GM19452 (cell line): ENCODE results near the gene ITGAD.

Experiments used
- ATAC-seq: cut with Tn5 transposase; IDR thresholded peaks from one replicate; pipeline ENCODE4 v1.9.1; 2021; ENCODE audit not compliant: unreplicated experiment

Gene ITGAD

DNA sequence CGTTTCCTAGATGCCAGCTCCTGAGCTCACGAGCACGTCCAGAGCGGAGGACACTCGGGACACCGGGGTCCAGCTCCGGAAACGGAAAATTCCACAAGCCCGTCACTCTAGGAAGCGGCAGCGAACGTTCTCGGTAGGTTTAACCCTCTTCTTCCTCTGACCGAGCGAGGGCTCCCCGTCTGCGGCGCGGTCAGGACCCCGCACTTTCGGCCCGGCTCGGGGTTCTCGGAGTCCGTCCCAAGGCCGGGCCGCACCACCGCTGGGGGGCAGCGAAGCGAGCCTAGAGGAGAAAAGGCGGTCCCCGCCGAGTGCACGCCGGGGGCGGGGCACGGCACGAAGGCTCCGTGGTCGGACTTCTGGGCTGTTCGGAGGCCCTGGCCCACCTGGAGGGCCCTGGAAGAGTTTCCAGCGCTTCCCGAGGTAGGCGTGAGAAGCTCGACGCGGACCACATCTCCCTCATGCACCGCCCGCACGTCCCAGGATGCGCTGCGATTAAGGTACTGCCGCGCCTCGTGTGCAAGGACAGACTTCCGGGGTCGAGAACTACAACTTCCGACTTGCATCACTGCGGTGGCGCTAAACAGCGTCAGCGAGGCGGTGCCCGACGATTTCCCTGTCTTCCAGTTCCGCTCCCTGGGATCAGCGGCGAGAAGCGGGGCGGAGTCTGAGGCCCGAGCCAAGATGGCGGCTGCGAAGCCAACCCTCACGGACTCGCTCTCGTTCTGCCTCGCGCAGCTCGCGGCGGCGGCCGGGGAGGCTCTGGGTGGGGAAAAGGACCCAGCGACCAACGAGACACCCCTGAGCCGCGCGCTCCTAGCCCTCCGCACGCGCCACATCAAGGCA is 65.9 kb downstream of the ITGAD start, which contains the start of gene ARMC5:
TSS of gene ARMC5 (plus strand) at position 658 of the 843 bp plus-strand sequence. CDS start at position 682, 24 bp downstream.
- ATAC-seq, result peak; percentile 71

DNA sequence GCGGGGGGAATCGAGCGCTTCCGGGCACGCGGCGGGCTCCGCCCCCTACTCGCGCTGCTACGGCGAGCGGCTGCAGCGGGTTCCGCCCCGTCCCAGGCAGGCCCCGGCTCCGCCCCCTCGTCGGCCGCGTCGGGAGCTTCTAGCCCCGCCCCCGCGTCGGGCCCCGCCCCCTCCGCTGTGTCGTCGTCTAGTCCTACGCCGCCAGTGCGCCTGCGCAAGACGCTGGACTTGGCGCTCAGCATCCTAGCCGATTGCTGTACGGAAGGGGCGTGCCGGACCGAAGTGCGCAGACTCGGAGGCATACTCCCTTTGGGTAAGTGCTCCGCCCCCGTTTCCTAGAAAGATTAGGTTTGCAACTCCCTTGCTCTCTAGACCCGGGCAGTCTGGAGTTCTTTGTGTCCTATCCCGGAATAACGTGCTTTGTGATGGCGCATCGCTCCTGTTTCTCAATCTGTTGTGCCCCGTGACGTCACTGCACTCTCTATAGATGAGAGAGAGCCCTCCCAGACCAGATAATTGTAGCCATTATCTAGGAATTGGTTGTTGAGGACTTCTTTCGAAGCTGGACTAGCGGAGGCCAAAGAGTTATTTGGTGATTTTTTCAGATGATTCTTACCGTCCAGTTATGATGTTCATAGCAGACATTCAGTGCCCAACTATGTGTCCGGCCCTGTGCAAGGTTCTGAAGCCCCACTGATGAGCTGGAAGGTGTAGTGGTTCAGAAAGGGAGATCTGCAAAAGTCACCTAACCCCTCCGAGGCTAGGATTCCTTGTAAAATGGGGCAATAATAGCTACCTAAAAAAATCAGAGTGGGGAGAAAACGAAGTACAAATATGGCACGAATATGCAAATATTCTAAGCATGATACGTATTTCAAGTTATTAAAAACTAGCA is 66.8 kb downstream of the ITGAD start:
- ATAC-seq, result peak; percentile 70

DNA sequence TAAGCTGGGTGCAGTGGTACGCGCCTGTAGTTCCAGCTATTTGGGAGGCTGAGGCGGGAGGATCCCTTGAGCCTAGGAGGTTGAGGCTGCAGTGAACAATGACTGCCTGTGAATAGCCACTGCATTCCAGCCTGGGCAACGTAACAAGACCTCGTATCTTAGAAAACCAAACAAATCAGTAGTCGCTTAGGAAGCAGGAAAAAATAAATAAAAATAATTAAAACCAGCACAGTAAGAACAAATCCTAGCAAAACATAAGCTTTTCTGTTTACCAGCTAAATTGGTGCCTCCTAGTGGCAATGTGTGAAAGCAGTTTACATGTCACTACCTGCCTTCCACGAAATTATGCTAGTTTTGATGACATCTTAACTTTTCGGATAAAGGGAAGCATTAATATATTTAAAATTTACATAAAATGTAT is 67.5 kb downstream of the ITGAD start:
- ATAC-seq, result no peak

DNA sequence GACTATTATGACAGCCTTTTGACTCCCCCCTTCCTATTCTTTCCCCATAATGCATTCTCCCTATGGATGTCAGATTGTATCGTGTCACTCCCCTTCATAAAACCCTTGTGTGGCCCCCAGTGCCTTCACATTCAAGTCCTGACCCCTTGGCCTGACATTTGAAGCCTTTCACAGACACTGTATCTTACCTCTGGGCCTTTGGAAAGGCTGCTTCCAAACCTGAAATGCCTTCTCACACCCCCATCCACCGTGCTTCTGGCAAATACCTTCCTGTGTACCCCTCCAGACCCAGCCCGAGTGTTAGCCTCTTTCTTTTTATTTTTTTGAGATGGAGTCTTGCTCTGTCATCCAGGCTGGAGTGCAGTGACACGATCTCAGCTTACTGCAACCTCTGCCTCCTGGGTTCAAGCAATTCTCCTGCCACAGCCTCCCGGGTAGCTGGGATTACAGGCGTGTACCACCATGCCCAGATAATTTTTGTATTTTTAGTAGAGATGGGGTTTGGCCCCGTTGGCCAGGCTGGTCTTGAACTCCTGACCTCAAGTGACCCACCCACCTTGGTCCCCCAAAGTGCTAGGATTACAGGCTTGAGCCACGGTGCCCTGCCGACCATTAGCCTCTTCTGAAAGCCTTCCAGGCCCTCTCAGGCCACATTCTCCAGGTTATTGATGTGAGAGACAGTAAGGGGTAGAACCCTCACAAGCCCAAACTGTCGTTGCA is 68.2 kb downstream of the ITGAD start:
- no peak for ATAC-seq

DNA sequence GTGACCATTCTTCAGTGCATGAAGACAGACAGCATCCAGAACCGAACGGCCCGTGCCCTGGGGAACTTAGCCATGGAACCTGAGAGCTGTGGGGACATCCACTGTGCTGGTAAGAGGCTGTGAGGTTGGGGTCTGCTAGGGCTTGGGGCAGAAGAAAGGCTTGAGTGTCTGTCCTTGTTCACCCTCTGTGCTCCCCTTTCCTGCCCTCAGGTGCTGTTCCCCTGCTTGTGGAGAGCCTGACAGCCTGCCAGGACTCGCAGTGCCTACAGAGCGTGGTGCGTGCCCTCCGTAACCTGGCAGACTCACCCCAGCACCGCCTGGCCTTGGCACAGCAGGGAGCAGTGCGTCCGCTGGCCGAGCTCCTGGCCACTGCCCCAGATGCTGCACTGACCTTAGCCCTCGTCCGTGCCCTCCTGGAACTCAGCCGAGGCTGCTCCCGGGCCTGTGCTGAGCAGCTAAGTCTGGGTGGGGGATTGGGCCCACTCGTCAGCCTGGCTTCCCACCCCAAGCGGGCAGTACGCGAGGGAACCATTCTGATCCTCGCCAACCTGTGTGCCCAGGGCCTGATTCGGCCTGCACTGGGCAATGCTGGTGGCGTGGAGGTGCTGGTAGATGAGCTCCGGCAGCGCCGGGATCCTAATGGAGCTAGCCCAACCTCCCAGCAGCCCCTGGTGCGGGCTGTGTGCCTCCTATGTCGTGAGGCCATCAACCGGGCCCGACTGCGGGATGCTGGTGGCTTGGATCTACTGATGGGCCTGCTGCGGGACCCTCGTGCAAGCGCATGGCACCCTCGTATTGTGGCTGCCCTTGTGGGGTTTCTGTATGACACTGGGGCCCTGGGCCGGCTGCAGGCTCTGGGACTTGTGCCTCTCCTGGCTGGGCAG is 69.0 kb downstream of the ITGAD start:
- ATAC-seq, result no peak

DNA sequence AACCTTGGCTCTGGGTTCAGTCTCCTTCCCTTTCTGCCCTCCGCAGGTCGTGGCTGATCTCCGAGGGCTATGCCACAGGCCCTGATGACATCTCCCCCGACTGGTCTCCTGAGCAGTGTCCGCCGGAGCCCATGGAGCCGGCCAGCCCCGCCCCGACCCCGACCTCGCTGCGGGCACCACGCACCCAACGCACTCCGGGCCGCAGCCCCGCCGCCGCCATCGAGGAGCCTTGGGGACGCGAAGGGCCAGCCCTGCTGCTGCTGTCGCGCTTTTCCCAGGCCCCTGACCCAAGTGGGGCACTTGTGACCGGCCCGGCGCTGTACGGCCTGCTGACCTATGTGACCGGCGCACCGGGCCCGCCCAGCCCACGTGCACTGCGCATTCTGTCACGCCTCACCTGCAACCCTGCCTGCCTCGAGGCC is 71.2 kb downstream of the ITGAD start:
- ATAC-seq, result no peak

DNA sequence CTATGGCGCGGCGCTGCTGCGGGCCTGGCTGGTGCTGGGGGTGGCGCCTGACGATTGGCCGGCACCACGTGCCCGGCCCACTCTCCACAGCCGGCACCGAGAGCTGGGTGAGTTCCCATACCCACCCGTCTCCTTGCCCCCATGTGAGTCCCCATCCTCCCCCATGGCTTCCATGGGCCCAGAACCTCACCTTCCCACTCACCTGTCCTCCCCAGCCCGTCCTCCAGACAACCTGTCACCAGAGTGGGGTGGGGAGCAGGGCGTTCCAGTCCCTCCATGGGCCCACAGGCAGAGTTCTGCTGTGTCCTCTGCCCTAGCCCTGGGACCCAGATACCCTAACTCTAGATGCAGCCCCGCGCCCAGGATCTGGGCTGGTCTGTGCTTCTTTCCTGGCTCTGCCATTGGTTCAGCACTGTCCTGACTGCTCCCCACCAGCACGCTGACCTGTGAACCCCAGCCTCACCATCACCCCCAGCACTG is 71.7 kb downstream of the ITGAD start:
- ATAC-seq, result no peak

DNA sequence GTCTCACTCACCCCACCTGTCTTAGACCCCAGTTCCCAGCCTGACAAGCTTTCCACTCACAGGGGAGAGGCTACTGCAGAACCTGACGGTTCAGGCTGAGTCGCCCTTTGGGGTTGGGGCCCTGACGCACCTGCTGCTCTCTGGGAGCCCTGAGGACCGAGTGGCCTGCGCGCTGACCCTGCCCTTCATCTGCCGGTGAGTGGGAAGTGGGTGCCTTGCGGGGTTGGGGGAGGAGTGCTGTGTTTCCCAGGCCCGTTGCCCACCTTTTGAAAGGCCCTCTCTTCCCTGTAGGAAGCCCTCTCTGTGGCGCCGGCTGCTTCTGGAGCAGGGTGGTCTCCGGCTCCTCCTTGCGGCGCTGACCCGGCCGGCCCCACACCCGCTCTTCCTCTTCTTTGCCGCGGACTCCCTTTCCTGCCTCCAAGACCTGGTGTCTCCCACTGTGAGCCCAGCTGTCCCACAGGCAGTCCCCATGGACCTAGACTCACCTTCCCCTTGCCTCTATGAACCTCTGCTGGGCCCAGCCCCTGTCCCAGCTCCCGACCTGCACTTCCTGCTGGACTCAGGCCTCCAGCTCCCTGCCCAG is 72.7 kb downstream of the ITGAD start:
- ATAC-seq, result no peak

DNA sequence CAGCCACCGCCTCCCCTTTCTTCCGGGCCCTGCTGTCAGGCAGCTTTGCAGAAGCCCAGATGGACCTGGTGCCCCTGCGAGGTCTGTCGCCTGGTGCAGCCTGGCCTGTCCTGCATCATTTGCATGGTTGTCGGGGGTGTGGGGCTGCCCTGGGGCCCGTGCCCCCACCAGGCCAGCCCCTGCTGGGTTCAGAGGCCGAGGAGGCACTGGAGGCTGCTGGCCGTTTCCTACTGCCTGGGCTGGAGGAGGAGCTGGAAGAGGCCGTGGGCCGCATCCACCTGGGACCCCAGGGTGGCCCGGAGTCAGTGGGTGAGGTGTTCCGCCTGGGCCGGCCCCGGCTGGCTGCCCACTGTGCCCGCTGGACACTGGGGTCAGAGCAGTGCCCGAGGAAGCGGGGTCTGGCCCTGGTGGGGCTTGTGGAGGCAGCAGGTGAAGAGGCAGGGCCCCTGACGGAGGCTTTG is 73.3 kb downstream of the ITGAD start:
- no peak for ATAC-seq

DNA sequence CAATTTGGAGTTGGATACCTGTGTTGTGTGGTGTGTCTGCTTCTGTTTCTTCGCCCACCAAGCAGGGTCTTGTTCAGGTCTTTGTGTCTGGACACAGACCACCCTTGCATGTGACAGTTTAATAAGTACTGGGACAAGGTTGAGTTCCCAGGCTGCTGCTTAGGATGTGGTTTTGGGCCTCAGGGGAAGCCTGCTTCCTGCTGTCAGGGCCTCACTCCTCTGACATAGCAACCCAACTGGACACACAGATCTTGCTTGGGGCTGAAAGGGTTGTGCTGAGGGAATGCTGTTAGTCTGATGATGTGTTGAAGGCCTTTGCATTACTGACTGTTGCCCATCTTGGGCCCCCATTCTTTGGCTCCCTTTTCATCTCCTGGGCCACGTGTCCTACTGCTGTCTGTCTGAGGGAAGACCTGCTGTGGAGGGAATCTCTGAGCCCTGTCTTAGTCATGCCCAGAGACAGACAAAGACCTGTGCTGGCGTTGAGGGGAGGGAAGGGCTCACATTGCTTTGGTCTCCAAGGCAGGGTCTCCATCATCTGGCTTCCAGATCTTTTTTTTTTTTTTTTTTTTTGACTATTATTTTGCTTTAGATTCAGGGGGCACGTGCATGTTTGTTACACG is 74.1 kb downstream of the ITGAD start:
- ATAC-seq, result peak; percentile 82

DNA sequence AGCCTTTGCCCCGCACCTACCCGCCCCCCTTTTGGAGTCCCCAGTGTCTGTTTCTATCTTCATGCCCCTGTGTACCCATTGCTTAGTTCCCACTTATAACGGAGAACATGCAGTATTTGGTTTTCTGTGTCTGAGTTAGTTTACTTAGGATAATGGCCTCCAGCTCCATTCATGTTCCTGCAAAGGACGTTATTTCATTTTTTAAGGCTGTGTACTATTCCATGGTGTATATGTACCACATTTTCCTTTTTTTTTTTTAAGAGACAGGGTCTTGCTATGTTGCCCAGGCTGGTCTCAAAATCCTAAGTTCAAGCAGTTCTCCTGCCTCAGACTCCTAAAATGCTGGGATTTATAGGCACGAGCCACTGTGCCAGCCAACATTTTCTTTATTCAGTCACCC is 74.7 kb downstream of the ITGAD start:
- no peak for ATAC-seq

DNA sequence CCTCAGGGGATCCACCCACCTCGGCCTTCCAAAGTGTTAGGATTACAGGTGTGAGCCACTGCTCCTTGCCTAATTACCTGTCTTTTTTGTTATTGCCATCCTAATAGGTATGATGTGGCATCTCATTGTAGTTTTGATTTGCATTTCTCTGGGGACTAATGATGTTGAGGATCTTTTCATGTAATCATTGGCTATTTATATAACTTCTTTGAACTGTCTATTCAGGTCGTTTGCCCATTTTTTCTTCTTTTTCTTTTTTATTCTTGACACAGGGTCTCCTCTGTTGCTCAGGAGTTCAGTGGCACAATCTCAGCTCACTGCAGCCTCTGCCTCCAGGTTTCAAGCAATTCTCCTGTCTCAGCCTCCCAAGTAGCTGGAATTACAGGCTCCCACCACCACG is 77.5 kb downstream of the ITGAD start:
- ATAC-seq, result no peak

DNA sequence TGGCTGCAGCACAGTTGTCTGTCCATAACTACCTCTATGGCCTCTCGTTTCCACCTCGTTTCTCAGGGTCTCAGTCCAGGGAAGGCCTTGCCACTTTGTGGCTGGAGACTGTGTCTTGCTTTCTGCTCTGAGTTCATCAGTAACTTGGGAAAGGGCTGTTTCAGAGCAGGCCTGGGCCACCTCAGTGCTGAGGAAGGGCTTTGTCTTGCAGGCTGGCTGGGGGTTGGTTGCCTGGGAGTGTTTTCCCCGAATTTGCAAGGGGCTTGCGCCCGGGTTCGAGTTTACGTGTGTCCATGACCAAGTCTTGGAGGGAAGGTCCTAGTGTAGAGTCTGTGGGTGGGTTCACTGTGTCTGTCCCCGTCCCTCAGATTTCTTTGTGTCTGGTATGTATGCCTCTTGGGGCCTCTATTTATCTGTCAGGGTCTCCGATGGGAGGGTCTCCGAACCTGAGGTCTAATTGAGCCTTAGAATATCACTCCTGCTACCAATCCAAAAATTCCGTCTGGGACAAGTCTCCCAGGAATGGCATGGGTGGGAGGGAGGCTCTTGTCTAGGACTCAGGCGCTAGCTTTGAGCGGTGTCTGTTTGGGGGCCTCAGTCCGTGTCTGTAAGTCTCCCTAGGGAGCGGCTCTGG is 78.2 kb downstream of the ITGAD start:
- ATAC-seq, result no peak

DNA sequence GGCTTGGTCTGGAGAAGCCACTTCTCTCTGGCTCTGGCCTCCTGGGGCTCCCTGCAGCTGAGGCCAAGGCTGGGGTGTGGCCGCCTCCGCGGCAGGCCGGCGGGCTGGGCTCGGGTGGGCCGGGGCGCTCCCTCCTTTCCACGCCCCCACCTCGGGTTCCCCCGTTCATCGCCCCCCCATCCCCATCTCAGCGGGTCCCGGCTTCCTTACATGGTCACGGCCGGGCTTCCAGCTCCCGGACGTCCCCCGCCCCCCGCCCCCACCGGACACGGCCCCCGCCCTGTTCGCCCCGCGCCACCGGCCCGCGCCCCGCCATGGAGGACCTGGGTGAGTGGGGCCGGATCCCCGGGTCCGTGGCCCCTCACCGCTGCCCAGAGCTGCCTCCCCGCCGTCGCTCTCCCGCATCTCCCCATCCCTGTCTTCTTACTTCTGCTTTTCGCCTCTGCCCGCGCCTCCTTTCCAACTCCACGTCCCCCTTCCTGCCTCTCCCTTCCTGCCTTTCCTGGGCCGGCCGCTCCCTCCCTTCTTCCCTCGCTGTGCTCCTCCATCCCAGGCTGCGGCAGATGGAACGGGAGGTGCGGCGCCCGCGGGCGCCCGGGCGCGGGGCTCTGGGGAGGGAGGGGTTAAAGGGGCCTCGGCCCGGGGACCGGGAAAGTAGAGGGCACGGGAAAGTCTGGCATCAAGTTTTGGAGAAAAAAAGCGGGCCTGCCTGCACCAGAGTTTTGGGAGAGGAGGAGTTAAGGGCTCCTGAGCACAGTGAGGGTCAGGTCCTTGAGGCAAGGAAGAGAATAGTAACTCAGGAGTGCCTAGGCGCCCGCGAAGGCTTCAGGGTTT is 79.0 kb downstream of the ITGAD start, which contains the start of gene TGFB1I1:
TSS of gene TGFB1I1 (plus strand) at position 278 of the 834 bp plus-strand sequence. CDS start at position 315, 37 bp downstream.
- ATAC-seq, result no peak

DNA sequence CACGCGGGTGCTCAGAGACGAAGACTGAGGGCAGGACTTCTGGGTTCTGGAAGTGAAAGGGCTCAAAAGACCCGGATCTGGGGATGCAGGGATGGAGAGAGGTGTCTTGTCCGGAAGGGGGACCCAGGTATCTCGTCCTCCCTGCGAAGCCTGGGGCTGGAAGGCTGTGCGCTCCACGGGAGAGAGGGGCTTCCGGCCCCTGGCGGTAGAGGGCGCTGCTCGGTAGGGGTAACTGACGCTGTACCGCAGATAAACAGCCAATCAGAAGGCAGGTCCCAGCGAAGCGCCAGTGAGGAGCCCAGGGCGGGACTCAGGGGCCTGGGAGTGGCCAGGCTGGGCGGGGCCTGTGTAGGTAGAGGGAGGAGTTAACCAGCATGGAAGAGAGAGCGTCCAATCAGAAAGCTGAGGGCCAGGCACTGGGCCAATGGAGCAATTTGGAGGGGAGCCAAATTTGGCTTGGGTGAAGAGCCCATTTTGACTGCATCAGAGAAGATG is 79.6 kb downstream of the ITGAD start:
- ATAC-seq, result peak; percentile 53

DNA sequence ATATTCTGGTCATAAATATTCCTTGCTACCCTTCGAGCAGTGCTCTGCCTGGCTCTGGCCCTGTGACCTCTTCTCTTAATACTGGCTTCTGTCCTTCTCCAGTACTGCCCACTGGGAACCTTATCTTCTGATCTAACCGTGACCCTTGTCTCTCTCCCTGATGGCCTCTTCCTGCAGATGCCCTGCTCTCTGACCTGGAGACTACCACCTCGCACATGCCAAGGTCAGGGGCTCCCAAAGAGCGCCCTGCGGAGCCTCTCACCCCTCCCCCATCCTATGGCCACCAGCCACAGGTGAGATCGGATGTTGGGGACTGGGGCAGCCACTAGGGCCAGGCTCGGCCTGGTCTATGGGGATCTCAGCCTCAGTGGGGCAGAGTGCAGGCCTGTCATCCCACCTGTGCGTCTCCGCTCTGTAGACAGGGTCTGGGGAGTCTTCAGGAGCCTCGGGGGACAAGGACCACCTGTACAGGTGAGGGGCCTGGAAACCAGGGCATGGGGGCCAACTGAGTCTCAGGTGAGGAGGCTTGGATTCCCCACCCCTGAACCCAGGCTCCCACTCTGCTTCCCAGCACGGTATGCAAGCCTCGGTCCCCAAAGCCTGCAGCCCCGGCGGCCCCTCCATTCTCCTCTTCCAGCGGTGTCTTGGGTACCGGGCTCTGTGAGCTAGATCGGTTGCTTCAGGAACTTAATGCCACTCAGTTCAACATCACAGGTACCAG is 80.3 kb downstream of the ITGAD start:
- ATAC-seq, result no peak
